ENCODE data around the gene DDIT3. TPM values are rescaled to one million over a fixed set of nuclear protein-coding genes. Genes with fewer than 3 reads are reported as not detected.
A peak's percentile ranks its signal among the peaks of the same experiment; 100 is the strongest.
"Not testable (repeated sequence)": the region's sequence is repeated elsewhere in the genome, so short reads cannot be mapped to it uniquely, and the experiment has no call there.

DDIT3 gene
- total RNA-seq, 1 experiment from 2014 or later = 11.3 TPM

DNA sequence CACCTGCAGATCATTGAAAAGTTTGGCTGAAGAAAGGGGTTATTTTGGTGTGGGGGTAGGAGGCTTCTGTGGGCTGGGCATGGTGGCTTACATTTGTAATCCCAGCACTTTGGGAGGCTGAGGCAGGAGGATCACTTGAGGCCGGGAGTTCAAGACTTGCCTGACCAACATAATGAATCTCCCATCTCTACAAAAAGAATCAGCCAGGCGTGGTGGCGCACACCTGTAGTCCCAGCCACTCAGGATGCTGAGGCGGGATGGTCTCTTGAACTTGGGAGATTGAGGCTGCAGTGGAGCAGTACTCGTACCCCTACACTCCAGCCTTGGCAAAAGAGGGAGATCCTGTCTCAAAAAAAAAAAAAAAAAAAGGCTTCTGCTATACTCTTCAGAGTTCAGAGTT, 7.0 kb downstream of the DDIT3 start:
- DNase-seq (ENCODE audit: low read depth) = no peak

- DNase-seq (ENCODE audit: low read depth) = no peak
Measured at GRCh38 chr12:57512665-57513064, 7.6 kb downstream of the DDIT3 start.

- DNase-seq (ENCODE audit: low read depth) = no peak
Measured at GRCh38 chr12:57511588-57512325, 8.6 kb downstream of the DDIT3 start.

DNA sequence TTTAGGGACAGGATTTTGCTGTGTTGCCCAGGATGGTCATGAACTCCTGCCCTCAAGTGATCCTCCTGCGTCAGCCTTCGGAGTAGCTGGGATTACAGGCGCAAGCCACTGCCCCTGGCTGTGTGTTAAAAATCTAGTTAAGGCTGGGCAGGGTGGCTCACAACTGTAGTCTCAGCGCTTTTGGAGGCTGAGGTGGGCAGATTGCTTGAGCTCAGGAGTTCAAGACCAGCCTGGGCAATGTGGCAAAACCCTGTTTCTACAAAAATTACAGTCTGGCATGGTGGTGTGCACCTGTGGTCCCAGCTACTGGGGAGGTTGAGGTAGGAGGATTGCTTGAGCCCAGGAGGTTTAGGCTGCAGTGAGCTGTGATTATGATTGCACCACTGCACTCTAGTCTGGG, 9.2 kb downstream of the DDIT3 start:
- DNase-seq (ENCODE audit: low read depth) = no peak

DNA sequence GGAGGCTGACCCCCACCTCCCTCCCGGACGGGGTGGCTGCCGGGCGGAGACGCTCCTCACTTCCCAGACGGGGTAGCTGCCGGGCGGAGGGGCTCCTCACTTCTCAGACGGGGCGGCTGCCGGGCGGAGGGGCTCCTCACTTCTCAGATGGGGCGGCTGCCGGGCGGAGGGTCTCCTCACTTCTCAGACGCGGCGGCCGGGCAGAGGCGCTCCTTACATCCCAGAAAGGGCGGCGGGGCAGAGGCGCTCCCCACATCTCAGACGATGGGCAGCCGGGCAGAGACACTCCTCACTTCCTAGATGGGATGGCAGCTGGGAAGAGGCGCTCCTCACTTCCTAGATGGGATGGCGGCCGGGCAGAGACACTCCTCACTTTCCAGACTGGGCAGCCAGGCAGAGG, 12.5 kb downstream of the DDIT3 start:
- DNase-seq (ENCODE audit: low read depth) = not testable (repeated sequence)

- not testable (repeated sequence) for DNase-seq (ENCODE audit: low read depth)
Measured at GRCh38 chr12:57506541-57506940, 13.8 kb downstream of the DDIT3 start.

DNA sequence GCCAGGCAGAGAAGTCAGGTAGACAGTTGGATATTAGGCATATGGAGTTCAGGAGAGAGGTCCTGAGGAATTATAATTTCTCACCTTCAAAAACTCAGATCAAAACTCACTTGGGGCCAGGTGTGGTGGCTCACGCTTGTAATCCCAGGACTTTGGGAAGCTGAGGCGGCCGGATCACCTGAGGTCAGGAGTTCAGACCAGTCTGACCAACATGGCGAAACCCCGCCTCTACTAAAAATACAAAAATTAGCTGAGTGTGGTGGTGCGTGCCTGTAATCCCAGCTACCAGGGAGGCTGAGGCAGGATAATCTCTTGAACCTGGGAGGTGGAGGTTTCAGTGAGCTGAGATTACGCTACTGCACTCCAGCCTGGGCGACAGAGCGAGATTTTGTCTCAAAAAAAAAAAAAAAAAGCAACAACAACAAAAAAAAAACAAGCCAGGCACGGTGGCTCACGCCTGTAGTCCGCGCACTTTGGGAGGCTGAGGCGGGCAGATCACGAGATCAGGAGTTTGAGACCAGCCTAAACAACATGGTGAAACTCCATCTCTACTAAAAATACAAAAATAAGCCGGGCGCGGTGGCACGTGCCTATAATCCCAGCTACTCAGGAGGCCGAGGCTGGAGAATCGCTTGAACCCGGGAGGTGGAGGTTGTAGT, 17.9 kb downstream of the DDIT3 start:
- DNase-seq (ENCODE audit: low read depth) = not testable (repeated sequence)

GRCh38 chr12:57500213-57500612, 20.1 kb downstream of the DDIT3 start:
- no peak for DNase-seq (ENCODE audit: low read depth)

DNA sequence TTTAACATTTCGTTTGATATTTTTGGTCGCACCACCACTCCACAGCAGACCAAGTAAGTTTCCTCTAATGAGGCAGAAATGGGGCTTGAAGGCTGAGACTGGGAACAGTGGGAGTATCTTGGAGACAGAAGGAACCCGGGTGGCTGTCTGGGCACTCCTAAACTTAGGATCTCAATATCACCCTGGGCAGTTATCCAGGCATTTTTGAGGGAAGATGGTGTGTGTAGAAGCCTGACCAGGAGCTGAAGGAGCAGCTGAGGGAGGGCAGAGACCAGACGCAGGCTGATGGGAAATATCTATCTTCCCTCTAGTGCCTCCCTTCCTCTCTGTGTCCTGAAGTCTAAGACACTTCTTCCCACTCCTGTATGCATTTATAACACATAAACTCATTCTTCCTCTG, 21.7 kb downstream of the DDIT3 start:
- DNase-seq (ENCODE audit: low read depth) = no peak

- DNase-seq (ENCODE audit: low read depth) = no peak
Measured at GRCh38 chr12:57498132-57498502, 22.2 kb downstream of the DDIT3 start.

- no peak for DNase-seq (ENCODE audit: low read depth)
Measured at GRCh38 chr12:57497223-57498131, 22.8 kb downstream of the DDIT3 start.

DNA sequence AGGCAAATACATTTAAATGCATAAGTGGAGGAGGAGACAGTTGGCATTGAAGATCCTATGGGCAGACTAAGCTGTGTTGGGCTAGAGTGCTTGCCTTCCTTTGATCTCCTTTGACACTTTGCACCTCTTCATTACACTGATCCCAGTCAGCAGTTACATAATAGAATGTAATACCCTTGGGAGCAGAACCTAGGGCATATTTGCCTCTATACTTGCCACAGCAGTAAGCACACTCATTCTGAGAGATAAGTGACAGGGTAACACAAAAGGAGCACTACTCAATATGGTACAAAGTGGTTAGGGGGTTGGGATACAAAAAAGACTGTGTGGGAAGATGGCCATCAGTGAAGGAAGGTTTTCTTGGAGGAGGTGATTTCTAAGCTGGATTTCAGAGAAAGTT, 23.5 kb downstream of the DDIT3 start:
- DNase-seq (ENCODE audit: low read depth) = no peak

DNA sequence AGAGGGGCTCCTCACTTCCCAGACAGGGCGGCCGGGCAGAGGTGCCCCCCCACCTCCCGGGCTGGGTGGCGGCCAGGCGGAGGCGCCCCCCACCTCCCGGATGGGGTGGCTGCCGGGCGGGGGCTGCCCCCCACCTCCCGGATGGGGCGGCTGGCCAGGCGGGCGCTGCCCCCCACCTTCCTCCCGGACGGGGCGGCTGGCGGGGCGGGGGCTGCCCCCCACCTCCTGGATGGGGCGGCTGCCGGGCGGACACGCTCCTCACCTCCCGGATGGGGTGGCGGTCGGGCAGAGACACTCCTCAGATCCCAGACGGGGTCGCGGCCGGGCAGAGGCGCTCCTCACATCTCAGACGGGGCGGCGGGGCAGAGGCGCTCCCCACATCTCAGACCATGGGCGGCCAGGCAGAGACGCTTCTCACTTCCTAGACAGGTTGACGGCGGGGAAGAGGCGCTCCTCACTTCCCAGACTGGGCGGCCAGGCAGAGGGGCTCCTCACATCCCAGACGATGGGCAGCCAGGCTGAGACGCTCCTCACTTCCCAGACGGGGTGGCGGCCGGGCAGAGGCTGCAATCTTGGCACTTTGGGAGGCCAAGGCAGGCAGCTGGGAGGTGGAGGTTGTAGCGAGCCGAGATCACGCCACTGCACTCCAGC, 25.1 kb downstream of the DDIT3 start:
- DNase-seq (ENCODE audit: low read depth) = not testable (repeated sequence)

GRCh38 chr12:57491393-57492280, 28.7 kb downstream of the DDIT3 start:
- DNase-seq (ENCODE audit: low read depth) = no peak

DNA sequence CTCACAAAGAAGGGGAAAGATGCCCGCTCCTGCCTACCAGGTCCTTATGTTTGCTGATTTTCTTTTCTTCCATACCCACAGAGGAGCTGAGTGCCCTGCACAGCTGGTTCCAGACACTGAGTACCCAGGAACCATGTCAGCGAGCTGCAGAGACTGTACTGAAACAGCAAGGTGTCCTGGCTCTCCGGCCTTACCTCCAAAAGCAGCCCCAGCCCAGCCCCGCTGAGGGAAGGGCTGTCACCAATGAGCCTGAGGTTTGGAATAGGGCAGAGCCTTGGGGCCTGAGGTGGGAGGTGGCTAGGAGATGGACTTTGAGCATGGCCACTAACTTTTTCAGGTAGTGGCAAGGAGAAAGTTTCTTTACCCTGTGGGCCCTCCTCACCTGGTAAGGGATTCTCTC, 30.2 kb downstream of the DDIT3 start:
- DNase-seq (ENCODE audit: low read depth) = no peak

DNA sequence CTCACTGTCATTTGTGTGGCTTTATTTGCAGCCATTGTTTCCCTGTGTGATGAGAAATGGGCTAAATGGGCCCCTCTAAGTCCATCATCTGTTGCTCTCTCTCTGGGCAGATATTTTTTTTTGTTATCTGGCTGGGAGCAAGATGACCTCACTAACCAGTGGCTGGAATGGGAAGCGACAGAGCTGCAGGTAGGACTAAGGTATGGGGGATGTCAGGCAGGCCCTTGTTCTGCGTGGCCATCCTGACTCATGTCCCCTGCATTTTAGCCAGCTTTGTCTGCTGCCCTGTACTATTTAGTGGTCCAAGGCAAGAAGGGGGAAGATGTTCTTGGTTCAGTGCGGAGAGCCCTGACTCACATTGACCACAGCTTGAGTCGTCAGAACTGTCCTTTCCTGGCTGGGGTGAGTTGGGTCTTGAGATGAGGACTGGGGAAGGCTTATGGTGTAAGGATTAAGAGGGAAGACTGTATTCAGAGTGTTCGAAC, 31.1 kb downstream of the DDIT3 start:
- no peak for DNase-seq (ENCODE audit: low read depth)

- DNase-seq (ENCODE audit: low read depth) = no peak
Measured at GRCh38 chr12:57488402-57489156, 31.7 kb downstream of the DDIT3 start.

DNA sequence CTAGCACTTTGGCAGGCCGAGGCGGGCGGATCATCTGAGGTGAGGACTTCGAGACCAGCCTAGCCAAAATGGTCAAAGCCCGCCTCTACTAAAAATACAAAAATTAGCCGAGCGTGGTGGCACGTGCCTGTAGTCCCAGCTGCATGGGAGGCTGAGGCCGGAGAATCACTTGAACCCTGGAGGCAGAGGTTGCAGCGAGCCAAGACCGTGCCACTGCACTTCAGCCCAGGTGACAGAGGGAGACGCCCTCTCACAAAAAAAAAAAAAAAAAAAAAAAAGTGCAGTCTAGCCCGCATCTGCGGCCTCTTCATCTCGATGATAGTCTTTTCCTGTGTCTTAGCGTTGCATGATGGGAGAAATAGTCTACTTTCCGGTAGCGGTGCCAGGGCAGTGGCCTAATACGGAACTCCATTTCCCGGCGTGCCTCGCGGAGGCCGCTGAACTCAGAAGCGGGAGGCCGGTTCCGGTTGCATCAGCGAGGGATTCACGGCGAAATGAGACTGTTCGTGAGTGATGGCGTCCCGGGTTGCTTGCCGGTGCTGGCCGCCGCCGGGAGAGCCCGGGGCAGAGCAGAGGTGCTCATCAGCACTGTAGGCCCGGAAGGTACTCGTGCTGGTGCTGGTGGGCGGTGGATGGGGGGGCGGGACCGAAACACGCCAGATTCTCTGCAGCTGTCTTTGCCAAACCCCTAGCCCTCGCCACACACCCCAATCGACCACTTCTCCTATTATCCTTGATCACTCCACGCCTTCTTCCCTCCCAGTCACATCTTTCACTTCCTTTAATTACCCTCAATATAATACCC, 32.5 kb downstream of the DDIT3 start, which contains the start of gene MARS1:
TSS of gene MARS1 (plus strand) at position 472 of the 805 bp plus-strand sequence. CDS start at position 495, 23 bp downstream.
- peak; percentile 97 for DNase-seq (ENCODE audit: low read depth)

DNA sequence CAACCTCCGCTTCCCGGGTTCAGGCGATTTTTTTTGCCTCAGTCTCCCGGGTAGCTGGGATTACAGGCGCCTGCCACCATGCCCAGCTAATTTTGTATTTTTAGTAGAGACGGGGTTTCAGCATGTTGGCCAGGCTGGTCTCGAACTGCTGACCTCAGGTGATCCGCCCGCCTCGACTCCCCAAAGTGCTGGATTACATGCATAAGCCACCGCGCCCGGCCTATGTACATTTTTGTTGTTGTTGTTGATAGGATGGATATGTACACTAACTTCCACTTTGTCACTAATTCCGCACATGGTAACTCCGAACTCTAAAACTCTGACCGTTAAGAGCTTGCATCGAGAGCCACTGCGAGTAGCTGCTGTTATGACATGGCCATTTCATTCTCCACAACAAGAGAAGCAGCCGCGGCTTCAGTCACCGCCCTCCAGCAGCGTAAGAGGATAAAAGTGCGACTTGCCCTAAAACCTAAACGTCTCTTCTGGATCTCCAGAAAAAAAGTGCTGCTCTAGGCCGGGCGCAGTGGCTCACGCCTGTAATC, 33.2 kb downstream of the DDIT3 start:
- no peak for DNase-seq (ENCODE audit: low read depth)
